ENCODE results near the gene RTRAF.

DNA sequence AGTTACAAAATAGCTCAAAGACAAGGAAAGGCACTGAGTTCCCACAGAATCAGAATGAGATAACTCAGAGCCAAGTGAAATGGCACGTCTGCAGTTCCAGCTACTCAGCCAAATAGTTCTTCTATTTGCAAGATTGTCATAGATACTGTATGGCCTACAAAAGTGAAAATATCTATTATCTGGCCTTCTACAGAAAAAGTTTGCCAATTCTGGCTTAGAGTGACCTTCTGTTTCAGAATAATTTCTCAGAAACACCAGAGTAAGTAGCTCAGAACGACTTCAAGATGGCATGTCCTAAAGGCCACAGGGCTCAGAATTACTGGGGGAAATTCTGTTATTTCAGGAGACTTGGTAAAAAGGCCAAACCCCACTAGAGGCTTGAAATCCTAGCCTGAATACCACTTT, 10.7 kb upstream of the RTRAF start:
- TF ChIP-seq, protein P1, sequence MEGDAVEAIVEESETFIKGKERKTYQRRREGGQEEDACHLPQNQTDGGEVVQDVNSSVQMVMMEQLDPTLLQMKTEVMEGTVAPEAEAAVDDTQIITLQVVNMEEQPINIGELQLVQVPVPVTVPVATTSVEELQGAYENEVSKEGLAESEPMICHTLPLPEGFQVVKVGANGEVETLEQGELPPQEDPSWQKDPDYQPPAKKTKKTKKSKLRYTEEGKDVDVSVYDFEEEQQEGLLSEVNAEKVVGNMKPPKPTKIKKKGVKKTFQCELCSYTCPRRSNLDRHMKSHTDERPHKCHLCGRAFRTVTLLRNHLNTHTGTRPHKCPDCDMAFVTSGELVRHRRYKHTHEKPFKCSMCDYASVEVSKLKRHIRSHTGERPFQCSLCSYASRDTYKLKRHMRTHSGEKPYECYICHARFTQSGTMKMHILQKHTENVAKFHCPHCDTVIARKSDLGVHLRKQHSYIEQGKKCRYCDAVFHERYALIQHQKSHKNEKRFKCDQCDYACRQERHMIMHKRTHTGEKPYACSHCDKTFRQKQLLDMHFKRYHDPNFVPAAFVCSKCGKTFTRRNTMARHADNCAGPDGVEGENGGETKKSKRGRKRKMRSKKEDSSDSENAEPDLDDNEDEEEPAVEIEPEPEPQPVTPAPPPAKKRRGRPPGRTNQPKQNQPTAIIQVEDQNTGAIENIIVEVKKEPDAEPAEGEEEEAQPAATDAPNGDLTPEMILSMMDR (IDR thresholded peaks at IDR 0.05; ENCODE audit: low read depth, low read length) = no peak
- no peak for TF ChIP-seq POLR2A (IDR thresholded peaks at IDR 0.05; ENCODE audit: extremely low read depth, insufficient read length)
